Adrenal gland (tissue), 5 donors: ENCODE data around the gene ANKRD33.

ENCODE experiments used
- POLR2A ChIP-seq, 2 donors: fragments of 450-650 bp; IDR thresholded peaks; one replicate each; pipeline ENCODE4 v1.6.1; 2017; ENCODE audit warnings: antibody characterized with exemption in 2 of 2, mild to moderate bottlenecking in 2 of 2, moderate library complexity in 1 of 2
- TF ChIP-seq, protein P1 (sequence below), 6 experiments: fragments of 450-650 bp in 4 of 6; fragments of 200-600 bp in 2 of 6; sonication (generic) in 1 of 6; IDR thresholded peaks; 1 replicate in 5 of 6; 2 replicates in 1 of 6; pipeline versions ENCODE4 v1.5.1 to v1.8.0; 2016 to 2021; ENCODE audit warnings: antibody characterized with exemption in 6 of 6, mild to moderate bottlenecking in 2 of 6, moderate library complexity in 1 of 6
- donor health status: DM: no; HTN: no; CAD: no.

DNA sequence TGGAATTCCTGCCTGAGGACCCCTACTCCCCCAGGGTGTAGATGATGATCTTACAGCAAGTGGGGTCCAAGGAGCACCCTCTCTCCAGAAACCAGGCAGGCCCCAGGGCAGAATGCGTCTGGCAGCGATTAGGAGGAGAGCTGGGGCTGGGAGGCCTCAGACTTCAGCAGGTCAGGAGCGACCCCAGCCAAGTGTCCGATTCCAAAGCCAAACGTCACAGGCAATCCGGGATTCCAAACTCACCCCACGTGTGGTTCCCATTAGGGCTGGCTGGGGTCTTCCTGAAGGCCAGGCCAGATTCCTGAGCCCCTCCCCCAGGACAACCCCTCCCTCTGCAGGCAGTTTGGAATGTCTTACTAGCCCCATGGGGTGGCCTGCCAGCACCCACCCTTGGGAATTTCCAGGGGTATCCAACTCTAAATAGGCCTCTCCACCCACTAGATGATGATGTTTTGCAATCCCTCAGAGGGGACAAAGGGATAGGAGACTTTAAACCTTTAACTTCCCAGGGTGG lies 22.1 kb upstream of the ANKRD33 start:
- TF ChIP-seq POLR2A (IDR thresholded peaks at IDR 0.05), result no peak
- TF ChIP-seq, protein P1, sequence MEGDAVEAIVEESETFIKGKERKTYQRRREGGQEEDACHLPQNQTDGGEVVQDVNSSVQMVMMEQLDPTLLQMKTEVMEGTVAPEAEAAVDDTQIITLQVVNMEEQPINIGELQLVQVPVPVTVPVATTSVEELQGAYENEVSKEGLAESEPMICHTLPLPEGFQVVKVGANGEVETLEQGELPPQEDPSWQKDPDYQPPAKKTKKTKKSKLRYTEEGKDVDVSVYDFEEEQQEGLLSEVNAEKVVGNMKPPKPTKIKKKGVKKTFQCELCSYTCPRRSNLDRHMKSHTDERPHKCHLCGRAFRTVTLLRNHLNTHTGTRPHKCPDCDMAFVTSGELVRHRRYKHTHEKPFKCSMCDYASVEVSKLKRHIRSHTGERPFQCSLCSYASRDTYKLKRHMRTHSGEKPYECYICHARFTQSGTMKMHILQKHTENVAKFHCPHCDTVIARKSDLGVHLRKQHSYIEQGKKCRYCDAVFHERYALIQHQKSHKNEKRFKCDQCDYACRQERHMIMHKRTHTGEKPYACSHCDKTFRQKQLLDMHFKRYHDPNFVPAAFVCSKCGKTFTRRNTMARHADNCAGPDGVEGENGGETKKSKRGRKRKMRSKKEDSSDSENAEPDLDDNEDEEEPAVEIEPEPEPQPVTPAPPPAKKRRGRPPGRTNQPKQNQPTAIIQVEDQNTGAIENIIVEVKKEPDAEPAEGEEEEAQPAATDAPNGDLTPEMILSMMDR (IDR thresholded peaks at IDR 0.05), result no peak
